GM12878 (cell line): ENCODE data around the gene ZMYND10. TPM values are rescaled to one million over a fixed set of nuclear protein-coding genes. Genes with fewer than 3 reads are reported as not detected.

Experiments
- ASH2L ChIP-seq: fragments of 300-600, 200-600 bp; sonication (generic); IDR thresholded peaks from 2 replicates; pipeline ENCODE4 v1.6.1; 2017; ENCODE audit warnings: low read depth, mild to moderate bottlenecking, borderline replicate concordance
- CBFB ChIP-seq: IDR thresholded peaks from 2 replicates; pipeline ENCODE4 v1.6.1; 2016; ENCODE audit warnings: antibody characterized with exemption, low read depth
- HDGF ChIP-seq: fragments of 450-650 bp; IDR thresholded peaks from 2 replicates; pipeline ENCODE4 v1.6.1; 2016; ENCODE audit warnings: antibody characterized with exemption
- JUNB ChIP-seq: IDR thresholded peaks from 2 replicates; pipeline ENCODE4 v1.6.1; 2016; ENCODE audit warnings: antibody characterized with exemption, mild to moderate bottlenecking
- KLF5 ChIP-seq: fragments of 450-650 bp; IDR thresholded peaks from 2 replicates; pipeline ENCODE4 v1.6.1; 2014; ENCODE audit warnings: mild to moderate bottlenecking; ENCODE audit not compliant: partially characterized antibody
- MAX ChIP-seq: IDR thresholded peaks from 2 replicates; pipeline ENCODE4 v1.6.1; 2012; ENCODE audit warnings: low read depth, low read length, improper control_type of control experiment
- PML ChIP-seq: IDR thresholded peaks from 2 replicates; pipeline ENCODE4 v1.6.1; 2012; ENCODE audit warnings: low read length, inconsistent platforms
- RBBP5 ChIP-seq: fragments of 200-600 bp; sonication (generic); conservative IDR thresholded peaks from 2 replicates; pipeline ENCODE4 v1.6.1; 2016
- REST ChIP-seq: IDR thresholded peaks from 2 replicates; pipeline ENCODE4 v1.6.1; 2012; ENCODE audit warnings: mild to moderate bottlenecking, low read depth, low read length
- SMAD5 ChIP-seq: IDR thresholded peaks from 2 replicates; pipeline ENCODE4 v1.6.1; 2016; ENCODE audit warnings: antibody characterized with exemption, low read depth
- SUPT20H ChIP-seq: IDR thresholded peaks from 2 replicates; pipeline ENCODE4 v1.6.1; 2011; ENCODE audit warnings: low read depth, mild to moderate bottlenecking, low read length, moderate library complexity, borderline replicate concordance; ENCODE audit not compliant: control insufficient read depth
- ZNF687 ChIP-seq: fragments of 450-650 bp; IDR thresholded peaks from 2 replicates; pipeline ENCODE4 v1.6.1; 2017; ENCODE audit warnings: mild to moderate bottlenecking, moderate library complexity
- polyA plus RNA-seq, 11 experiments: library from polyadenylated mRNA; depleted of rRNA in 4 of 11; unstranded in 6 of 11; stranded (reverse) in 5 of 11; fragments of >200 nt; fragmentation: Nextera tagmentation in 4 of 11; fragmentation: Illumina TruSeq in 1 of 11; extraction: Ambion mirVana in 4 of 11; extraction: Trizol in 1 of 11; gene quantifications; 1 replicate in 1 of 11; 2 replicates in 10 of 11; pipeline versions ENCODE4 v1.2.1 to v1.2.3, GENCODE V29; 2011 to 2016; ENCODE audit warnings: inconsistent platforms in 2 of 11, missing spikeins in 2 of 11, low read depth in 1 of 11
- total RNA-seq, 4 experiments: library from RNA; depleted of rRNA in 3 of 4; stranded (reverse); fragments of >200 nt in 3 of 4; fragmentation: Illumina TruSeq in 1 of 4; extraction: Trizol in 1 of 4; gene quantifications; 2 replicates each; pipeline versions ENCODE4 v1.2.1 to v1.2.3, GENCODE V29; 2013 to 2021
- TF ChIP-seq, protein P1 (sequence below), 3 experiments: IDR thresholded peaks in 2 of 3; conservative IDR thresholded peaks in 1 of 3; 2 replicates each; pipeline ENCODE4 v1.5.1; 2011; ENCODE audit warnings: low read depth in 3 of 3, low read length in 3 of 3, mild to moderate bottlenecking in 3 of 3, control low read depth in 2 of 3, moderate library complexity in 2 of 3, inconsistent platforms in 1 of 3, mixed read lengths in 1 of 3; ENCODE audit not compliant: control insufficient read depth in 2 of 3, insufficient read depth in 1 of 3; ENCODE audit errors: extremely low read depth in 1 of 3
- TF ChIP-seq, protein P2 (sequence below): fragments of 450-650 bp; IDR thresholded peaks from 2 replicates; pipeline ENCODE4 v1.6.1; 2017; ENCODE audit warnings: mild to moderate bottlenecking, moderate library complexity

ZMYND10 gene
- total and polyA plus RNA-seq, 10 of the 15 experiments (the other 5 are each of a cell fraction or from before 2014, with no cell fraction given): 0.11 to 1.0 (median 0.37) TPM

DNA sequence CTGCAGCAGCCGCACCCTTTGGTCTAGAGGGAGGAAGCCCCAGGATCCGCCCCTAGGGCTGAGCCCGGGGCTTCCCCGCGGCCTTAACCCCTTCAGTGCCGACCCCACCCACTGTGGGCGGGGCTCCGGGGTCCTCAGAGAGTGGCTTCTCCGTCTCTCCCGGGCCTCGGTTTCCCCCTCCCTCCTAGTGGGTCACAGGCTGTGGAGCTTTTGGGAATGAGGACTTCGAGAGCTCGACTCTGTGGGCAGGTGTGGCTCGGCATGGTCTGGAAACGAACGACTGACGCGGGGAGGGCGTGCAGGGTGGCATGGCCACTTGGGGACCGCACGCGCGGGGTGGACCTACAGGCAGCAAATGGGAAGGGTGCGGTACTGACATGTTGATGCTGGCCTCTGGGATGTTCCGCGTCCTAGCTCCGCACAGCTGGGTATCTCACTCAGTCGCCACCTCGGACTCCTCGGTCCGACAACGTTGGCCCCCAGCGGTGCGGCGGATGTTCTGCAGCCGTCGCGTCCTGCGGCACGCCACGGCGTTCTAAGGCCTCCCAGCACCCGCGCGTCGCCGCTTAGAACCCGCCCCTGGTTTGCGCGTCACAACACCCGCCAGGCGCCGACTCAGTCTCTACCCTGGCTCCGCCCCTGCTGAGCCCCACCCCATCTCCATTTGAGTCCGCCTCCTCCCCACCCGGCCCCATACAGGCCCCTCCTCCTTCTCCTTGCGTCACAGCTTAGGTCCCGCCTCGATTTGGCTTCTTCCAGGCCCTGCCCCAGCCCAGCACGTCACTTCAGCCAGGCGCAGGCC is 46.5 kb downstream of the ZMYND10 start, which contains the start of the genes HYAL3 and NAA80 (continued):
- TF ChIP-seq CBFB (peak; percentile 34; the same call in 1 of the 2 replicates), ZNF687 (peak; percentile 77), SUPT20H (no peak), PML (peak; percentile 59; the same call in 1 of the 2 replicates), ASH2L (no peak), MAX (peak; percentile 82), RBBP5 (no peak), REST (no peak), JUNB (no peak), HDGF (peak; percentile 100), KLF5 (peak; percentile 50), SMAD5 (peak; percentile 27; the same call in 1 of the 2 replicates)
- TF ChIP-seq, protein P1, sequence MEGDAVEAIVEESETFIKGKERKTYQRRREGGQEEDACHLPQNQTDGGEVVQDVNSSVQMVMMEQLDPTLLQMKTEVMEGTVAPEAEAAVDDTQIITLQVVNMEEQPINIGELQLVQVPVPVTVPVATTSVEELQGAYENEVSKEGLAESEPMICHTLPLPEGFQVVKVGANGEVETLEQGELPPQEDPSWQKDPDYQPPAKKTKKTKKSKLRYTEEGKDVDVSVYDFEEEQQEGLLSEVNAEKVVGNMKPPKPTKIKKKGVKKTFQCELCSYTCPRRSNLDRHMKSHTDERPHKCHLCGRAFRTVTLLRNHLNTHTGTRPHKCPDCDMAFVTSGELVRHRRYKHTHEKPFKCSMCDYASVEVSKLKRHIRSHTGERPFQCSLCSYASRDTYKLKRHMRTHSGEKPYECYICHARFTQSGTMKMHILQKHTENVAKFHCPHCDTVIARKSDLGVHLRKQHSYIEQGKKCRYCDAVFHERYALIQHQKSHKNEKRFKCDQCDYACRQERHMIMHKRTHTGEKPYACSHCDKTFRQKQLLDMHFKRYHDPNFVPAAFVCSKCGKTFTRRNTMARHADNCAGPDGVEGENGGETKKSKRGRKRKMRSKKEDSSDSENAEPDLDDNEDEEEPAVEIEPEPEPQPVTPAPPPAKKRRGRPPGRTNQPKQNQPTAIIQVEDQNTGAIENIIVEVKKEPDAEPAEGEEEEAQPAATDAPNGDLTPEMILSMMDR (IDR thresholded peaks at IDR 0.05 in 2 of 3, conservative IDR thresholded peaks at IDR 0.05 in 1 of 3; ENCODE audit: control insufficient read depth in 2 of 3, extremely low read depth in 1 of 3, insufficient read depth in 1 of 3, low read depth in 3 of 3, low read length in 3 of 3): peak; percentile 24 to 56 (median 50); a peak in 4 of 6 replicates
- TF ChIP-seq, protein P2, sequence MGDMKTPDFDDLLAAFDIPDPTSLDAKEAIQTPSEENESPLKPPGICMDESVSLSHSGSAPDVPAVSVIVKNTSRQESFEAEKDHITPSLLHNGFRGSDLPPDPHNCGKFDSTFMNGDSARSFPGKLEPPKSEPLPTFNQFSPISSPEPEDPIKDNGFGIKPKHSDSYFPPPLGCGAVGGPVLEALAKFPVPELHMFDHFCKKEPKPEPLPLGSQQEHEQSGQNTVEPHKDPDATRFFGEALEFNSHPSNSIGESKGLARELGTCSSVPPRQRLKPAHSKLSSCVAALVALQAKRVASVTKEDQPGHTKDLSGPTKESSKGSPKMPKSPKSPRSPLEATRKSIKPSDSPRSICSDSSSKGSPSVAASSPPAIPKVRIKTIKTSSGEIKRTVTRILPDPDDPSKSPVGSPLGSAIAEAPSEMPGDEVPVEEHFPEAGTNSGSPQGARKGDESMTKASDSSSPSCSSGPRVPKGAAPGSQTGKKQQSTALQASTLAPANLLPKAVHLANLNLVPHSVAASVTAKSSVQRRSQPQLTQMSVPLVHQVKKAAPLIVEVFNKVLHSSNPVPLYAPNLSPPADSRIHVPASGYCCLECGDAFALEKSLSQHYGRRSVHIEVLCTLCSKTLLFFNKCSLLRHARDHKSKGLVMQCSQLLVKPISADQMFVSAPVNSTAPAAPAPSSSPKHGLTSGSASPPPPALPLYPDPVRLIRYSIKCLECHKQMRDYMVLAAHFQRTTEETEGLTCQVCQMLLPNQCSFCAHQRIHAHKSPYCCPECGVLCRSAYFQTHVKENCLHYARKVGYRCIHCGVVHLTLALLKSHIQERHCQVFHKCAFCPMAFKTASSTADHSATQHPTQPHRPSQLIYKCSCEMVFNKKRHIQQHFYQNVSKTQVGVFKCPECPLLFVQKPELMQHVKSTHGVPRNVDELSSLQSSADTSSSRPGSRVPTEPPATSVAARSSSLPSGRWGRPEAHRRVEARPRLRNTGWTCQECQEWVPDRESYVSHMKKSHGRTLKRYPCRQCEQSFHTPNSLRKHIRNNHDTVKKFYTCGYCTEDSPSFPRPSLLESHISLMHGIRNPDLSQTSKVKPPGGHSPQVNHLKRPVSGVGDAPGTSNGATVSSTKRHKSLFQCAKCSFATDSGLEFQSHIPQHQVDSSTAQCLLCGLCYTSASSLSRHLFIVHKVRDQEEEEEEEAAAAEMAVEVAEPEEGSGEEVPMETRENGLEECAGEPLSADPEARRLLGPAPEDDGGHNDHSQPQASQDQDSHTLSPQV: no peak
